Muscle layer of duodenum (tissue), 2 donors: Measurements from ENCODE around the gene GALNT18.

ENCODE experiments used
- H3K27ac ChIP-seq: one replicate; pipeline ENCODE4 v1.7.0; 2013; ENCODE audit warnings: mild to moderate bottlenecking, low read length
- H3K27me3 ChIP-seq: one replicate; pipeline ENCODE4 v1.7.0; 2013; ENCODE audit warnings: low read depth, mild to moderate bottlenecking, control low read depth, low read length
- H3K36me3 ChIP-seq, 2 donors: one replicate each; pipeline ENCODE4 v1.7.0; 2013; ENCODE audit warnings: low read length in 2 of 2, control low read depth in 1 of 2, mild to moderate bottlenecking in 1 of 2; ENCODE audit not compliant: insufficient read depth in 2 of 2, control insufficient read depth in 1 of 2
- H3K4me1 ChIP-seq, 2 donors: one replicate each; pipeline ENCODE4 v1.7.0; 2013; ENCODE audit warnings: low read length in 2 of 2, mild to moderate bottlenecking in 2 of 2, control low read depth in 1 of 2, moderate library complexity in 1 of 2; ENCODE audit not compliant: insufficient read depth in 2 of 2, control insufficient read depth in 1 of 2
- H3K4me3 ChIP-seq, 2 donors: one replicate each; pipeline ENCODE4 v1.7.0; 2013; ENCODE audit warnings: low read length in 2 of 2, low read depth in 1 of 2, mild to moderate bottlenecking in 1 of 2
- H3K9me3 ChIP-seq, 2 donors: one replicate each; pipeline ENCODE4 v1.7.0; 2013; ENCODE audit warnings: low read length in 2 of 2, control low read depth in 1 of 2, mild to moderate bottlenecking in 1 of 2; ENCODE audit not compliant: control insufficient read depth in 1 of 2
- donor health status: healthy.

GALNT18 gene

DNA sequence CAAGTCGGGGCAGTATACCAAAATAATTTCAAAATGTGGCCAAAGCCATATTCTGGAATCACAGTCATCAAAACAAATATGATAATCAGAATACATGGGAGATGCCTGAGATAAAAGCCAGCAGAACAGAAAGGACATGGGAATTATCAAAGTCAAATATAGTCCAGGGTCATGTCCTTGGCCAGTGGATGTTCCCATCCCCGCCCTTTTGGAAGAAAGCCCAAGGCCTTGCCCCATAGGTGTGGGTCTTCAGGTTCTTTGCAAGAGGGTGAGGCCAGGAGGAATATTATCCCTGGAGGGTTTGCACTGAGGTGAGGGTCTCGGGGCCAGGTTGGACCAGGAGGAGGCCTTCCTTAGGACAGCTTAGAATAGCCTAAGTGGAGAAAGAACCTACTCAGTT, 215.2 kb downstream of the GALNT18 start:
- no peaks in the 10 kb centered on the region for H3K9me3 ChIP-seq
- H3K27me3 ChIP-seq: no peaks in the 10 kb centered on the region
- H3K36me3 ChIP-seq: no peaks in the 10 kb centered on the region
- H3K4me1 ChIP-seq: peaks cover 0 to 52% of the 10 kb centered on the region in 2 donors
- no peak overlapping the region for H3K27ac ChIP-seq
- H3K4me3 ChIP-seq: no peak overlapping the region

DNA sequence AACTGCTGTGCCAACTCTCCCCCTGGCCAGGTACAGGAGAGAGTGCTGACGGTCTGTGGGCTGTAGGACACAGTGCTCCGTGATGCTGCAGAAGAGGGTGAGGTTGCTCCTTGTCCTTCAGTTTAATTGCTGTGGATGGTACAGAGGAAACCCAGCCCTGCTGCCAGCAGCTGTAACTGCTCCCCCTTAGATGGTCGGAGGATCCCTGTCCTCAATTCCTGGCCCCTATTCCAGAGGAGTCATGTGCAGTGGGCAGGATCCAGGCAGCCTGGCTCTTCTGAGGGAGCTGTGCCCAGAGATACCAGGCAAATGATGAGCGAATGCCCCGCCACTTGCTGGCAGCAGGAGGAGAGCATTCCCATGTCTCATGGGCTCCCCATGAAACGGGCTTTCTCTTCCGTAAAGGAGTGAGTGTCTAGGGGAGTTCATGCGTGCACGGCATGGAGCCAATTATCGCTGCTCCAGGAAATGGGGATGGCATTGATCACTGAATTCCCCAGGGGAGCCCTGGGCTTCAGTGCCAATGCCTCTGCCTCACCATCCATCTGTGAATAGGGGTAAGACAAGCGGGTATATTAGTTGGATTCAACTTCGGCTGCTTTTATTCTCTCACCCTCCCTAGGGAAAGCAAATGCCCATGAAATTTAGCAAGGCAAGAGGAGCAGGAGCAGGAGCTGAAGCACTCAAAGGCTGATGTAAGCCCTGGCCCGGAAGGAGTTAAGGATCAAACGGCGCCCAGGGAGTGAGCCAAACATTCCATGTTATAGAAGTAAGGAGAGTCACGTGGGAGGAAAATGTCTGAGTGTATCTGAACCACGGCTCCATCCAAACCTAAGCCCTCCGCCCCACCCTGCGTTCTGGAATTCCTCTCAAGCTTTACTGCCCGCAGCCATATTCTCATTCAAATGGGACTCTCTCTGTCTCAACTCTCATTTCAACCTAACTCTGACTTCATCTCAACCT, 217.8 kb downstream of the GALNT18 start:
- Histone ChIP-seq H3K27ac (no peak overlapping the region), H3K36me3 (no peaks in the 10 kb centered on the region), H3K27me3 (no peaks in the 10 kb centered on the region), H3K4me1 (peaks cover 0 to 40% of the 10 kb centered on the region in 2 donors), H3K9me3 (no peaks in the 10 kb centered on the region), H3K4me3 (no peak overlapping the region)

DNA sequence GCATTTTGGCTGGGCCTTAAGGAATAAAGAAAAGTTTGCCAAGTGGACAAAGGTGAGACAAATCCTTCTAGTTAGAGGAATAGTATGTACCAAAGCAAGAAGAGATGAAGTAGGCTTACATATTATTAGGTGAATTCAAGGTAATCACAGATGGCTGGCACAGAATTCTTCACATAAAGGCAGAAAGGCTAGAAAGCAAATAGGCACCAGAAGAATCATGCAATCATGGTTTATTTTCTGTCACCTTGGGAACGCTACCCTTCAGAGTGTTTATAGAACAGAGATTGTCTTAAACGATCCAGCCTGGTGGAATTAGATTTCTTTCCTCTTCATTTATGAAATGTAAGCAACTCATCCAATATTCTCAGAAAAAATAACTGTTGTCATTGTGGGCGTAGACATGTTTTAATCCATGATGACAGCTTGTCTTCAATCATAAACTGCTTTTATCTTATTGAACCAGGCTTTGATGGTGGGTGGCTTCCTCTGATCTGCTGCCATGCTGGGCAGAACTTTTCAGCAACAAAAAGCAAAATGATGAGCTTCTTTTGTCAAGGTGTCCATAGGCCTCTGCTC, 219.8 kb downstream of the GALNT18 start:
- H3K27me3 ChIP-seq: no peaks in the 10 kb centered on the region
- peaks cover 0 to 20% of the 10 kb centered on the region in 2 donors for H3K4me1 ChIP-seq
- no peaks in the 10 kb centered on the region for H3K36me3 ChIP-seq
- no peaks in the 10 kb centered on the region for H3K9me3 ChIP-seq
- H3K4me3 ChIP-seq: no peak overlapping the region
- no peak overlapping the region for H3K27ac ChIP-seq

DNA sequence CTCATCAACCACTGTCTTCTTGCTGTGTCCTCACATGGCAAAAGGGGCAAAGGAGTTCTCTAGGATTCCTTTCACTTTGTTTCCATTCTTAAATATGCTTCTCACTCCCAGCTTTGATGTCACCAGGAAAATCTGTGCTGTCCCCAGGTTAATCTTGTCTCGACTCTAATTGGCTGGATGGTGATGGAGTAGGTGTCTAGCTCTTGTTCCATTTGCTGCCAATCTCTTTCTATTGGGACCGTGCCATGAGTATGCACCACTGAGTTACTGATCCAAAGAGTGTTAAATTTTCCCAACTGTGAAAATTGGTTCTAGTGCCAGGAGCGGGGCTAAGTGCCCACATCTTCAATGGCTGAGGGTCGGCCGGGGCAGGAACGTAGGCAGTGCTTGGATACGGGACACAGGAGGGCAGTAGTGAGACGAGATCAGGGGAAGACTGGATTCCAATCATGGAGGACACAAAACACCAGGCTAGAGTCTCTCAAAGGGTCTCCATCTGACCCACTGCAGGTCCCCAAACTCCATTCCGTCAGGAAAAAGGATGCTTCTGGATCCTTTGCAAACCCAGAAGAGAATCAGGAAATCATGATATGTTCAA, 221.1 kb downstream of the GALNT18 start:
- Histone ChIP-seq H3K27me3 (no peaks in the 10 kb centered on the region), H3K9me3 (no peaks in the 10 kb centered on the region), H3K4me3 (no peak overlapping the region), H3K27ac (no peak overlapping the region), H3K36me3 (no peaks in the 10 kb centered on the region), H3K4me1 (peaks cover 0 to 19% of the 10 kb centered on the region in 2 donors)

DNA sequence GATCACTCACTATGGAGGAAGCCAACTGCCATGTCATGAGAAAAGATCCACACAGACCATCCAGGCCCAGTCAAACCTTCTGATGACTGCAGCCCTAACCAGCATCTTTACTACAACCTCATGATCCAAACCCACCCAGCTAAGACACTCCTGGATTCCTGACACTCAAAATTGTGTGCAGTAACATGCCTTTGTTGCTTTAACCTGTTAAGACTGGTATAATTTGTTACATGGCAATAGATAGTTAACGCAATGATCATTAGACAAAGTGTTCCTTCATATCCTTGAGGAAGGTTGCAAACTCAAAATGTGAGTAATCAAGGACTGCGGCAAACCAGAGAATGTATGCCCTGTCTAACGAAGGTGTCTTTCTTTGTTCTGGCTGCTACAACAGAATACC, 221.7 kb downstream of the GALNT18 start:
- Histone ChIP-seq H3K36me3 (no peaks in the 10 kb centered on the region), H3K27ac (no peak overlapping the region), H3K4me1 (peaks cover 0 to 19% of the 10 kb centered on the region in 2 donors), H3K27me3 (no peaks in the 10 kb centered on the region), H3K9me3 (no peaks in the 10 kb centered on the region), H3K4me3 (no peak overlapping the region)

DNA sequence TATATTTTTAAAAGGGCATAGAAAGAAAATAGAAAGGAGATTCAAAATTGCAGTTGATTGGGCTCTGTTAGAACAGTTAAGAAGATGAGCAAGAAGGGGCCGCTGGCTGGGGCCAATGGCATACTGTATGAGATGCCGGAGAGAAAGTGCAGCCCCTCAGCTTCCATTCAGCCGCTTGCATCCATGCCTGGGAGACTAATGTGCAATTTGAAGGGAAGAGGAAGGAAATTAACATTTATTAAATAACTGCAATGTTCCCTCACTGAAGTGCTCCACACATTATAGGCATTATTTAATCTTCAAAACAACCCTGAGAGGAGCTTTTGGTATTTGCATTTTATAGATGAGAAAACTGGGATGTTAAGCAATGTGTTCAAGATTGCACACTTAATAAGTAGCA, 224.0 kb downstream of the GALNT18 start:
- no peak overlapping the region for H3K4me3 ChIP-seq
- no peaks in the 10 kb centered on the region for H3K27me3 ChIP-seq
- H3K27ac ChIP-seq: no peak overlapping the region
- no peaks in the 10 kb centered on the region for H3K9me3 ChIP-seq
- peaks cover 0 to 6% of the 10 kb centered on the region in 2 donors for H3K4me1 ChIP-seq
- H3K36me3 ChIP-seq: no peaks in the 10 kb centered on the region

DNA sequence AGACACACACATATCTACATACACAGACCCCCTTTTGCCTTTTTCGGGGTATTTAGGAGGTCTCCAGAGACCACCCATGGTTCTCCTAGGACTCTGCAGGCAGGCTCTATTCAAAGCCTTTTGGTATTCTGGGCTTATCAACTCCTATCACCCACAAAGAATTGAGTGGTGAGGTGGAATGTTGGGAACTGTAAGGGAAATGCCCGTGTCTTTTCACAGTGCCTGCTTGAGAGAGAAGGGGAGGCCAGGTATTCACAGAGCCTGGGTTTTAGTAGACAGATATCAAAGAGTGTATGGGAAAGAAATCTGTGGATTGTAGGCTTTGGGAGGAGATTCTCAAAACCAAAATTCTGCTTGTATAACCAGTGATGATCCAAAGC, 224.8 kb downstream of the GALNT18 start:
- H3K27ac ChIP-seq: no peak overlapping the region
- H3K4me1 ChIP-seq: peaks cover under 1 to 6% of the 10 kb centered on the region in 2 donors

DNA sequence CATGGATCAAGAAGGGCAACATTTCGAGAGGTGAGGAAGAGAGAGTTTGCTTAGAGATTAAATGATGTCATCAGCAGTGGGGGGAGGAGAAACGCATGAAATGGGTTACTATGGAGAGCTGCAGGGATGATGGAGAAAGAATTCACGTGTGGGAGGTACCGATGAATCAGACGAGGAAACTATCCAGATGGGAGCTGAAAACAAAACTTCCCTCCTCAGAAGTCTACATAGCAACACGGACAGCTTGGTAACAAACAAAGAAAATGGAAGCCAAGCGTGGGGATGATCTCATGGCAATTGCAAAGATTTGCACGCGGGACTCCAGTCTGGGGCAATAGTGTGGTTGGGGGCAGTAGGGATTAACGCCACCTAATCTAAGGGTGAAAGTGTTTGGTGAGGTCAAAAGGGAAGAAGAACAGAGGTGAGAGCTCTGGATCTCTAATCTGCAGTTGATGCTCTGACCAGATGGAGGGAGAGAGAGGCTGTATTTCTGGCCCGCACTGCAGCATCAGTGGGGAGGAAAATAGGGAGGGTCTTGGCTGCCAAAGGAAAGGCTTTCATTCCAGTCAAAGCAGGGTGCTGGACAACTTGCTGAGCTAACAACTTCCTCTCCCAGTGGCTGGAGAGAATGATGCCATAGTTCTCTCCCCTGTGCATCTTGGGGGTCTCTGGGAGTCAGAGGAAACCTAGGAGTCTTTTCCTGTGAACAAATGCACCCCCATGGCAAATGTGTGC, 225.3 kb downstream of the GALNT18 start:
- no peak overlapping the region for H3K27ac ChIP-seq
- H3K36me3 ChIP-seq: no peaks in the 10 kb centered on the region
- H3K9me3 ChIP-seq: no peaks in the 10 kb centered on the region
- H3K4me3 ChIP-seq: no peak overlapping the region
- H3K4me1 ChIP-seq: peaks cover 6% of the 10 kb centered on the region in 2 donors
- H3K27me3 ChIP-seq: no peaks in the 10 kb centered on the region

More for the DNA sequence above, 224.8 kb downstream of the GALNT18 start:
- Histone ChIP-seq H3K36me3 (no peaks in the 10 kb centered on the region), H3K4me3 (no peak overlapping the region), H3K27me3 (no peaks in the 10 kb centered on the region), H3K9me3 (no peaks in the 10 kb centered on the region)

DNA sequence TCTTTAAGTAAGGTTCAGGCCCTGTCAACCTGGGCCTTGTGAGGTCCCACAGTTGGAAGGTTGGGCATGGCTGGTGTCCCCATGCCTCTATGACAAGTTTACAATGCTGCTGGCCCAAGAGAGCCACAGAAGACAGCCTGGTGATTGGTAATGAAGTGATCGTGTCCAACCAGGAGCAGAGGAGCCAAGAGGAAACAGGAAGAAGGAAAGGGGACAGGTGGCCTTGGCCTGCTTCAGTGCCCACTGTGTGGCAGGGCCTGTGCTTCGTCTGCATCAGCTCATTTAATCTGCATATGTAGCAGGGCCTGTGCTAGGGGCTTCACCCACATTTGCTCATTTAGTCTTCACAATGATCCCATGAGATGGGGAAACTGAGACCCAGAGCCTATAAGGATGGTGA, 226.7 kb downstream of the GALNT18 start:
- no peak overlapping the region for H3K4me3 ChIP-seq
- H3K9me3 ChIP-seq: no peaks in the 10 kb centered on the region
- H3K27me3 ChIP-seq: no peaks in the 10 kb centered on the region
- no peaks in the 10 kb centered on the region for H3K36me3 ChIP-seq
- peaks cover 6 to 7% of the 10 kb centered on the region in 2 donors for H3K4me1 ChIP-seq
- no peak overlapping the region for H3K27ac ChIP-seq

DNA sequence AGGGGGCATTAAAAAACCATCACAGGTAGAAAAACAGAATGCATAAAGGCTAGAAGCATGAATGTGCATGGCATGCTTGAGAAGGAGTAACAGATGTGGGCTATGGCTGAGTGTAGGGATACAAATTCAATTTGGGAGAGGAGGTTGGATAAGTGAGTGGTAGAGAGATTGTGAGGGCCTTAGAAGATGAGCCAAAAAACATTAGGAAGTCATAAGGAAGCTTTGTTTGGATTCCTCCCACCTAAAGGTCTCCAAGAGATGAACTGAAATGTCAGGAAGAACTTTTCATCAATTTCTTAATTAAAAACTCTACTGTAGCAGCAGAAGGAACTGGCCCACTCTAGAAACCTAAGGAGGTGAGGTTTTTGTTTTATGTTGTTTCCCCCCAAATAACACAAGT, 227.6 kb downstream of the GALNT18 start:
- peaks cover 6 to 7% of the 10 kb centered on the region in 2 donors for H3K4me1 ChIP-seq

More for the DNA sequence above, 227.6 kb downstream of the GALNT18 start:
- H3K36me3 ChIP-seq: no peaks in the 10 kb centered on the region
- H3K27ac ChIP-seq: no peak overlapping the region
- H3K4me3 ChIP-seq: no peak overlapping the region
- H3K9me3 ChIP-seq: no peaks in the 10 kb centered on the region
- no peaks in the 10 kb centered on the region for H3K27me3 ChIP-seq
